Esophagus (tissue), 2 donors: ENCODE measurements around the gene PTDSS2. TPM values are rescaled to one million over a fixed set of nuclear protein-coding genes. Genes with fewer than 3 reads are reported as not detected.

Experiments used
- H3K27ac ChIP-seq, 2 donors: one replicate each; pipeline ENCODE4 v1.5.1; 2013; ENCODE audit warnings: low read depth in 2 of 2, mild to moderate bottlenecking in 2 of 2, inconsistent platforms in 1 of 2, low read length in 1 of 2, moderate library complexity in 1 of 2
- H3K27me3 ChIP-seq, 2 donors: one replicate each; pipeline ENCODE4 v1.6.1; 2013; ENCODE audit warnings: low read length in 2 of 2, control low read depth in 1 of 2, mild to moderate bottlenecking in 1 of 2; ENCODE audit not compliant: insufficient read depth in 2 of 2, control insufficient read depth in 1 of 2
- H3K36me3 ChIP-seq, 2 donors: one replicate each; pipeline ENCODE4 v1.6.1; 2013; ENCODE audit warnings: low read length in 1 of 2; ENCODE audit not compliant: control insufficient read depth in 2 of 2, insufficient read depth in 2 of 2
- H3K4me1 ChIP-seq, 2 donors: one replicate each; pipeline ENCODE4 v1.6.1; 2013; ENCODE audit warnings: low read length in 1 of 2; ENCODE audit not compliant: control insufficient read depth in 2 of 2, insufficient read depth in 2 of 2
- H3K4me3 ChIP-seq, 2 donors: one replicate each; pipeline ENCODE4 v1.5.1; 2013; ENCODE audit warnings: low read length in 2 of 2, mild to moderate bottlenecking in 2 of 2, low read depth in 1 of 2, moderate library complexity in 1 of 2
- H3K9me3 ChIP-seq, 2 donors: one replicate each; pipeline ENCODE4 v1.6.1; 2013; ENCODE audit warnings: mild to moderate bottlenecking in 2 of 2, low read depth in 1 of 2, low read length in 1 of 2, moderate library complexity in 1 of 2; ENCODE audit not compliant: control insufficient read depth in 2 of 2, insufficient read depth in 1 of 2
- WGBS, 2 donors: extraction: QIAGEN DNeasy Blood & Tissue Kit; methylation state at CpG; one replicate each; pipeline ENCODE4 v1.1.7; 2013; 5-methylcytosine and 5-hydroxymethylcytosine counted together
- polyA plus RNA-seq, 2 donors: library from polyadenylated mRNA; stranded (reverse); fragments of 200-250 nt; gene quantifications; one replicate each; pipeline ENCODE4 v1.2.3, GENCODE V29; 2013
- donor health status: healthy with polysubstance abuse.
- donor health status: Bipolar disorder and iron deficiency.

PTDSS2 gene
- polyA plus RNA-seq, 2 donors, result 12.4 to 20.5 TPM

- Histone ChIP-seq H3K4me3 (no peak overlapping the region), H3K4me1 (peaks cover 0 to 11% of the 10 kb centered on the region in 2 donors), H3K27me3 (no peaks in the 10 kb centered on the region), H3K9me3 (no peaks in the 10 kb centered on the region), H3K27ac (no peak overlapping the region), H3K36me3 (peaks cover 0 to 6% of the 10 kb centered on the region in 2 donors)
- WGBS, 2 donors, result 97% methylated on average over 19 of the region's 19 CpGs
These were observed 23.3 kb downstream of the PTDSS2 start for GRCh38 chr11:473415-473814.

DNA sequence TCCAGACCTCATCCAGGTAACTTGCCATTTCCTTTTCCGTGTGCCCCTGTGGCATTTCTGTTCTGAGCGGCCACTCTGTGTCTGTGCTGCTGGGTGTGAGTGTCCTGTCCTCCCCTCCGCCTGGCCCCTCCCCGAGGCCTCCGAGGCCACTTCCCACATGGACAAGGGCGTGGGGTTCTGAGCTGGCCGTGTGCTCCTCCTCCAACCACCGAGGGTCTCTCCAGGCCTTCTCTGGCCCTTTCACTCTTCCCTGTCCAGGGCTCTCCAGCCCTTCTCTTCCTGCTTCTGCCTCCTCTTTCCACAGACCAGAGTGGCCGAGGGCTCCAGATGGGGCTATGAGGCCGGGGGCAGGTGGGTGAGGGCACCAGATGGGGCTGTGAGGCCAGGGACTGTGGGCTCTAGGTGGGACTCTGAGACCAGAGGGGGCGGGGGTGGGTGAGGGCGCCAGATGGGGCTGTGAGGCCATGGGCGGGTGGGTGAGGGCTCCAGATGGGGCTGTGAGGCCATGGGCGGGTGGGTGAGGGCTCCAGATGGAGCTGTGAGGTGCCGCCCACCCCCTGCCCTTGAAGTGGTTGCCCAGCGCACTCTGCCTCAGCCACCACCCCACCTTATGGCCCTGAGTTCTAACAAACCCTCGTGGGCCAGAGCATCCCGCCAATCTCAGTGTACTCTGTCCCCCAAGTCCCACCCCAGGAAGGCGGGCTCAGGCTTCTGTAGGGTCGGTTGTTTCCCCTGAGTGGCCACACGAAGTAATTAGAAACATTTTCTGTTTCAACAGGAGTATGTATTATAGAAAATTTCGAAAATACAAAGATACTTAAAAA is 24.1 kb downstream of the PTDSS2 start:
- H3K4me3 ChIP-seq, result no peak overlapping the region
- peaks cover 0 to 11% of the 10 kb centered on the region in 2 donors for H3K4me1 ChIP-seq
- peaks cover 0 to 6% of the 10 kb centered on the region in 2 donors for H3K36me3 ChIP-seq
- no peaks in the 10 kb centered on the region for H3K9me3 ChIP-seq
- H3K27me3 ChIP-seq, result no peaks in the 10 kb centered on the region
- H3K27ac ChIP-seq, result no peak overlapping the region
- WGBS, 2 donors, result 89 to 93% methylated on average over 21 to 22 of the region's 22 CpGs

DNA sequence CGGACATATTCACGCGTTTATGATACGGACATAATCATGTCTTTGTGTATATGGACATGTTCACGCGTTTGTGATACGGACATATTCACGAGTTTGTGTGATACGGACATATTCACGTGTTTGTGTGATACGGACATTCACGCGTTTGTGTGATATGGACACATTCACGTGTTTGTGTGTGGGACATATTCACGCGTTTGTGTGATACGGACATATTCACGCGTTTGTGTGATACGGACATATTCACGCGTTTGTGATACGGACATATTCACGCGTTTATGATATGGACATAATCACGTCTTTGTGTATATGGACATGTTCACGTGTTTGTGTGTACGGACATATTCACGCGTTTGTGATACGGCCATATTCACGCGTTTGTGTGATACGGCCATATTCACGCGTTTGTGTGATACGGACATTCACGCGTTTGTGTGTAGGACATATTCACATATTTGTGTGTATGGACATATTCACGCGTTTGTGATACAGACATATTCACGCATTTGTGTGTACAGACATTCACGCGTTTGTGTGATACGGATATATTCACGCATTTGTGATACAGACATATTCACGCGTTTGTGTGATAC is 24.9 kb downstream of the PTDSS2 start:
- Histone ChIP-seq H3K4me1 (peaks cover 0 to 5% of the 10 kb centered on the region in 2 donors), H3K27me3 (no peaks in the 10 kb centered on the region), H3K4me3 (no peak overlapping the region), H3K9me3 (no peaks in the 10 kb centered on the region), H3K27ac (no peak overlapping the region), H3K36me3 (peaks cover 0 to 6% of the 10 kb centered on the region in 2 donors)
- 97 to 98% methylated on average over 48 of the region's 48 CpGs for WGBS, 2 donors

DNA sequence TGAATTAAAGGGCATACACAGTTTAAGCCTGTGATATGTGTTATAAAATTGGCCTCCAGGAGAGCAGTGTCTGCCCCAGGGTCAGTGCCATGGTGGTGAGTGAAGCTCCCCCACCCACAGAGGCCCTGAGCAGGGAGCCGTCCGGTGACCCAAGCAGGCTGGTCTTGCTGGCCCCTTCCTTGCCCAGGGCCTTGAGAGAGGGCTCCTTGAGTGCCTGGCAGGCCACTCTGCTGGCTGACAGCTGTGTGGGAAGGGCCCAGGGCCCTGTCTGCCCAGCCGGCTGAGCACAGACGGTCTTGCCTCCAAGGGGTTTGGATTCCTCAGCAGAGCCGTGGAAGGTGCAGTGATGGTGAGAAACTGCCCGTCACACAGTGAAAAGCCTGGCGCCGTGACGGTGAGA is 25.9 kb downstream of the PTDSS2 start:
- Histone ChIP-seq H3K36me3 (peaks cover 0 to 6% of the 10 kb centered on the region in 2 donors), H3K27ac (no peak overlapping the region), H3K4me1 (peaks cover 0 to 3% of the 10 kb centered on the region in 2 donors), H3K27me3 (no peaks in the 10 kb centered on the region), H3K4me3 (no peak overlapping the region), H3K9me3 (no peaks in the 10 kb centered on the region)
- 94 to 95% methylated on average over 9 of the region's 9 CpGs for WGBS, 2 donors

DNA sequence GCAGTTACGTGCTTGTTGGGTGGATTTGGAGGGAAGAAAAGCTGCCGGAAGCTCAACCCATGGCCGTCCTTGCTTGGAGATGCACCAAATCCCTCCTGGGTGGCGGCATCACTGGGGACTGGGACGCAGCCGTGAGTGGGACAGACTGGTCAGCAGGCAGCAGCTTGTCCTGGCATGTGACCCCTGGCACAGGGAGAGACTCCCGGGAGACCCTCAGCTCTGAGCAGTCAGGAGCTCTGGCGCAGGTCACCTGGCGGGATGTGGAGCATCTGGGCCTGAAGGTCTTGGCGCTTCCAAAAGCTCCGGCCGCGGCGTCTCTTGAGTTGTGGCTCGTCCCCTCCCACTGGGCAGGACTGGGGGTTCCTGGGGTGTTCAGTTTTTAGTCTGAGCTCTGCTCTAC is 26.3 kb downstream of the PTDSS2 start:
- Histone ChIP-seq H3K9me3 (no peaks in the 10 kb centered on the region), H3K27ac (no peak overlapping the region), H3K4me1 (peaks cover 0 to 3% of the 10 kb centered on the region in 2 donors), H3K4me3 (no peak overlapping the region), H3K36me3 (peaks cover 0 to 5% of the 10 kb centered on the region in 2 donors), H3K27me3 (no peaks in the 10 kb centered on the region)
- WGBS, 2 donors, result 97% methylated on average over 15 of the region's 15 CpGs

DNA sequence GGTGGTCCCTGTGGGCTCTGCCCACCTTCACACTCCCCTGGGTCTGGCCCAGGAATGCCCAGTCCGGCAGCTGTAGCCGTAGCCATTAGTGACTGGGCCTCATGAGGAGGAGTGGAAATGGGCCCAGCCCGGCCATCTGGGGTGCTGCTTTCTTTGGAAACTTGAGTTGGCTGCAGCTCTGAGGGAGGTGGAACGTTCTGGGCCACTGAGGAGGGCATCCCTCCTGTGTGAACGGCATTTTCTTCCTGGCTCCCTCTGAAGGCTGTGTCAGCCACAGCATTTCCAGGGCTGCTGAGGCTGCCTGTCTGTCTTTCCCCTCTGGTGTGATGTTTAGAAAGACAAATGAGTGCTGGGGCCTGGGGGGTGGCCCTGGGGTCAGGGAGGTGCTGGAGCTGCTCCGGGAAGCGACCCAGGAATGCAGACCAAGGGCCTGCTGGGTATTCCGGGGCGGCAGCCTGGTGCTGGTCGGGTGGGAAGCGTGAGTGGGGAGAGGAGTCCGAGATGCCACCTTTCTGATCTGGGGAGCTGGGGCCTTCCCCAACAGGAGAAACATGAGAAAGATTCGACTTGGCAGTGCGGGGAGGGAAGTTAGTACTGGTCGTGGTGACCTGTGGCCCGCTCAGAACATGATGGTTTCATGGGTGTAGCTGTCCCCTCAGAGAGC is 27.1 kb downstream of the PTDSS2 start:
- H3K4me3 ChIP-seq, result no peak overlapping the region
- H3K36me3 ChIP-seq, result peaks cover 0 to 4% of the 10 kb centered on the region in 2 donors
- peaks cover 0 to 3% of the 10 kb centered on the region in 2 donors for H3K4me1 ChIP-seq
- no peaks in the 10 kb centered on the region for H3K9me3 ChIP-seq
- H3K27me3 ChIP-seq, result no peaks in the 10 kb centered on the region
- H3K27ac ChIP-seq, result no peak overlapping the region
- 81% methylated on average over 16 of the region's 16 CpGs for WGBS, 2 donors

DNA sequence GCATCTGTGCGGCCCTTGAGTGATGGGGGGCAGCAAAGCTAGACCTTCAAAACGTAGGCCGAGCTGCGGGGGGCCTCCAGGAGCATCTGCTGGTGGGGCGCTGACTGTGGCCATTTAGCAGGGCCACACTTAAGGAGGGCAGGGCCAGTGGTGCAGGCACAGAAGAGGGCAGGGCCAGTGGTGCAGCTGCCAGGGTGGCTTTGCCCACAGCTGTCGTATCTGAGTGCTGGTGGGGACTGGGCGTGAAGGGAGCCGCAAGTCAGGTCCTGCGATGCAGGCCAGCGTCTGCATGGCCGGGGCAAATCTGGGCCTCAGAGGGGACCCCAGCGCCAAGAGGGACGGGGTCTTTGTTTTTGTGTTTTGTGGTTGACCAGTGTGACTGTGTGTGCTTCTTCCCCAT is 29.2 kb downstream of the PTDSS2 start:
- WGBS, 2 donors, result 91 to 92% methylated on average over 13 of the region's 13 CpGs
- Histone ChIP-seq H3K4me3 (no peak overlapping the region), H3K36me3 (peaks cover 0 to 4% of the 10 kb centered on the region in 2 donors), H3K27me3 (no peaks in the 10 kb centered on the region), H3K9me3 (no peaks in the 10 kb centered on the region), H3K4me1 (no peaks in the 10 kb centered on the region), H3K27ac (no peak overlapping the region)

DNA sequence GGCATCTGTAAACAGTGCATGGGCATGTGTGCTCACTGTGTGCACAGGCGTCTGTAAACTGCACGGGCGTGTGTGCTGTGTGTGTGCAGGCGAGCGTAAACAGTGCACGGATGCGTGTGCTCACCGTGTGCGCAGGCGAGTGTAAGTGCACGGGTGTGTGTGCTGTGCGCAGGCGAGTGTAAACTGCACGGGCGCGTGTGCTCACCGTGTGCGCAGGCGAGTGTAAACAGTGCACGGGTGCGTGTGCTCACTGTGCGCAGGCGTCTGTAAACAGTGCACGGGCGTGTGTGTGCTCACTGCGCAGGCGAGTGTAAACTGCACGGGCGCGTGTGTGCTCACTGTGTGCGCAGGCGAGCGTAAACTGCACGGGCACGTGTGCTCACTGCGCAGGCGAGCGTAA is 34.5 kb downstream of the PTDSS2 start:
- H3K4me3 ChIP-seq, result no peak overlapping the region
- 96 to 98% methylated on average over 38 of the region's 38 CpGs for WGBS, 2 donors
- peaks cover 0 to 9% of the 10 kb centered on the region in 2 donors for H3K4me1 ChIP-seq
- H3K27ac ChIP-seq, result no peak overlapping the region
- peaks cover 0 to 5% of the 10 kb centered on the region in 2 donors for H3K36me3 ChIP-seq
- H3K9me3 ChIP-seq, result no peaks in the 10 kb centered on the region
- no peaks in the 10 kb centered on the region for H3K27me3 ChIP-seq

GRCh38 chr11:486189-486588 is 36.1 kb downstream of the PTDSS2 start:
- H3K27me3 ChIP-seq, result no peaks in the 10 kb centered on the region
- H3K36me3 ChIP-seq, result peaks cover 4 to 19% of the 10 kb centered on the region in 2 donors
- no peaks in the 10 kb centered on the region for H3K9me3 ChIP-seq
- no peak overlapping the region for H3K27ac ChIP-seq
- no peak overlapping the region for H3K4me3 ChIP-seq
- WGBS, 2 donors, result 93 to 95% methylated on average over 23 of the region's 23 CpGs
- peaks cover 0 to 9% of the 10 kb centered on the region in 2 donors for H3K4me1 ChIP-seq
